Stomach (tissue), 9 donors: Measurements from ENCODE around the gene ZNF311. TPM values are rescaled to one million over a fixed set of nuclear protein-coding genes. Genes with fewer than 3 reads are reported as not detected.

Experiments
- DNase-seq, 2 donors: peaks; one replicate each; pipeline versions ENCODE4 v3.0.0 to v3.0.0-alpha.2; 2013 to 2019
- H3K27ac ChIP-seq, 5 donors: fragments of 200-600 bp in 4 of 5; sonication (generic) in 4 of 5; one replicate each; pipeline ENCODE4 v1.5.1; 2013 to 2019; ENCODE audit warnings: mild to moderate bottlenecking in 1 of 5, moderate library complexity in 1 of 5
- H3K27me3 ChIP-seq, 3 donors: fragments of 200-600 bp; sonication (generic); one replicate each; pipeline ENCODE4 v1.5.1; 2017 to 2019; ENCODE audit warnings: mixed run types in 1 of 3
- H3K36me3 ChIP-seq, 4 donors: fragments of 200-600 bp; sonication (generic); 1 replicate in 3 of 4; 2 replicates in 1 of 4; pipeline ENCODE4 v1.5.1; 2016 to 2019
- H3K4me1 ChIP-seq, 4 donors: fragments of 200-600 bp; sonication (generic); one replicate each; pipeline ENCODE4 v1.5.1; 2016 to 2019
- H3K4me3 ChIP-seq, 4 donors: fragments of 200-600 bp; sonication (generic) in 3 of 4; one replicate each; pipeline ENCODE4 v1.5.1; 2016 to 2019; ENCODE audit warnings: mild to moderate bottlenecking in 1 of 4
- H3K9me3 ChIP-seq, 4 donors: fragments of 200-600 bp; sonication (generic); one replicate each; pipeline ENCODE4 v1.5.1; 2016 to 2019
- EP300 ChIP-seq: sonication (generic); formaldehyde crosslinking; IDR thresholded peaks from one replicate; pipeline ENCODE4 v1.6.1; 2017; ENCODE audit warnings: antibody characterized with exemption
- POLR2A ChIP-seq, 4 donors: fragments of 450-650 bp; IDR thresholded peaks; one replicate each; pipeline ENCODE4 v1.6.1; 2016; ENCODE audit warnings: antibody characterized with exemption in 4 of 4, control low read depth in 2 of 4, mild to moderate bottlenecking in 1 of 4, moderate library complexity in 1 of 4
- POLR2AphosphoS5 ChIP-seq, 3 donors: sonication (generic); formaldehyde crosslinking; IDR thresholded peaks; one replicate each; pipeline ENCODE4 v1.6.1; 2016; ENCODE audit warnings: antibody characterized with exemption in 3 of 3
- WGBS, 5 donors: extraction: QIAGEN DNeasy Blood & Tissue Kit in 3 of 5; methylation state at CpG; one replicate each; pipeline versions ENCODE4 v1.1.5 to v1.1.7; 2013 to 2018; 5-methylcytosine and 5-hydroxymethylcytosine counted together
- intact Hi-C: fragments of 100-400 bp; cut with DNase I; formaldehyde crosslinking; loops from one replicate; pipeline ENCODE4 v1.15.1; 2023; ENCODE audit warnings: low total_unique reads
- polyA plus RNA-seq, 3 donors: library from polyadenylated mRNA; stranded (reverse); fragments of 200-250 nt; gene quantifications; one replicate each; pipeline ENCODE4 v1.2.3, GENCODE V29; 2013
- small RNA-seq, 4 donors: library from RNA; depleted of rRNA; stranded (forward); fragments of <200 nt; gene quantifications; one replicate each; pipeline ENCODE3, GENCODE V24; 2016
- total RNA-seq, 5 donors: library from RNA; depleted of rRNA; stranded (reverse); fragments of >200 nt; gene quantifications; one replicate each; pipeline versions ENCODE4 v1.1.0 to v1.2.3, GENCODE V29; 2014 to 2016
- TF ChIP-seq, protein P1 (sequence below), 7 experiments: fragments of 450-650 bp in 4 of 7; fragments of 200-600 bp in 3 of 7; sonication (generic) in 3 of 7; IDR thresholded peaks; one replicate each; pipeline ENCODE4 v1.5.1; 2016 to 2019; ENCODE audit warnings: antibody characterized with exemption in 7 of 7, control low read depth in 2 of 7, mild to moderate bottlenecking in 1 of 7
- donor health status: healthy with polysubstance abuse.
- donor health status: Bipolar disorder and iron deficiency.
- donor health status: healthy.

Gene ZNF311
- total and polyA plus RNA-seq, 8 donors = 0.50 to 6.7 (median 0.73) TPM; not detected in 1

DNA sequence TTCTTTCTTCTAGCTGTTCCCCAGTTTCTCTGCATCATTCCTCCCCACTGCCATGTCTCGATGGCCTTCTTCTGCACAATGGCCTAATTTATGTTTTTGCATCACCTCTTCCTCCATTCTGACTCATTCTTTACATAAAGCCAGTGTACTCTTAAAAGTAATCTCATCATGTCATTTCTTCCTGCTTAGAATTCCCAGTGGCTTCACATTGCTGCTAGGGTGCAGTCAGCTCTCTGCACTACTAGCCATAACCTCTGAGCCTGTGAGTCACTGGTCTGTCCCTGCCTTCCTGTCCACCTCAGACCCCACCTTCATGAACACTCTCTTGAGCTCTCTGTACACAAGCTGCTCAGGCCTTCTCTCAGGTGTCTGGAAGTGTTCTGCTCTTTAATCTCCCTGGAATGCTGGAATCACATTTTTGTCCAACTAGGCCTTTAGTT is 57.3 kb downstream of the ZNF311 start:
- intact Hi-C loops = no loop called here
- Histone ChIP-seq H3K9me3 (no peaks in the 10 kb centered on the region), H3K27me3 (no peaks in the 10 kb centered on the region), H3K4me3 (no peak overlapping the region), H3K36me3 (no peaks in the 10 kb centered on the region), H3K27ac (peak overlapping the region in 3 of 5 donors; percentile 19 to 36 (median 30)), H3K4me1 (peaks cover 0 to 17% (median 12%) of the 10 kb centered on the region in 4 donors)
- 56 to 87% (median 61%) methylated on average over 1 of the region's 1 CpG for WGBS, 5 donors
- TF ChIP-seq EP300 (no peak), POLR2A (IDR thresholded peaks at IDR 0.05) (no peak), POLR2AphosphoS5 (IDR thresholded peaks at IDR 0.05) (no peak)
- TF ChIP-seq, protein P1, sequence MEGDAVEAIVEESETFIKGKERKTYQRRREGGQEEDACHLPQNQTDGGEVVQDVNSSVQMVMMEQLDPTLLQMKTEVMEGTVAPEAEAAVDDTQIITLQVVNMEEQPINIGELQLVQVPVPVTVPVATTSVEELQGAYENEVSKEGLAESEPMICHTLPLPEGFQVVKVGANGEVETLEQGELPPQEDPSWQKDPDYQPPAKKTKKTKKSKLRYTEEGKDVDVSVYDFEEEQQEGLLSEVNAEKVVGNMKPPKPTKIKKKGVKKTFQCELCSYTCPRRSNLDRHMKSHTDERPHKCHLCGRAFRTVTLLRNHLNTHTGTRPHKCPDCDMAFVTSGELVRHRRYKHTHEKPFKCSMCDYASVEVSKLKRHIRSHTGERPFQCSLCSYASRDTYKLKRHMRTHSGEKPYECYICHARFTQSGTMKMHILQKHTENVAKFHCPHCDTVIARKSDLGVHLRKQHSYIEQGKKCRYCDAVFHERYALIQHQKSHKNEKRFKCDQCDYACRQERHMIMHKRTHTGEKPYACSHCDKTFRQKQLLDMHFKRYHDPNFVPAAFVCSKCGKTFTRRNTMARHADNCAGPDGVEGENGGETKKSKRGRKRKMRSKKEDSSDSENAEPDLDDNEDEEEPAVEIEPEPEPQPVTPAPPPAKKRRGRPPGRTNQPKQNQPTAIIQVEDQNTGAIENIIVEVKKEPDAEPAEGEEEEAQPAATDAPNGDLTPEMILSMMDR (IDR thresholded peaks at IDR 0.05) = no peak
- DNase-seq = peak in 1 of 2 donors; percentile 71

DNA sequence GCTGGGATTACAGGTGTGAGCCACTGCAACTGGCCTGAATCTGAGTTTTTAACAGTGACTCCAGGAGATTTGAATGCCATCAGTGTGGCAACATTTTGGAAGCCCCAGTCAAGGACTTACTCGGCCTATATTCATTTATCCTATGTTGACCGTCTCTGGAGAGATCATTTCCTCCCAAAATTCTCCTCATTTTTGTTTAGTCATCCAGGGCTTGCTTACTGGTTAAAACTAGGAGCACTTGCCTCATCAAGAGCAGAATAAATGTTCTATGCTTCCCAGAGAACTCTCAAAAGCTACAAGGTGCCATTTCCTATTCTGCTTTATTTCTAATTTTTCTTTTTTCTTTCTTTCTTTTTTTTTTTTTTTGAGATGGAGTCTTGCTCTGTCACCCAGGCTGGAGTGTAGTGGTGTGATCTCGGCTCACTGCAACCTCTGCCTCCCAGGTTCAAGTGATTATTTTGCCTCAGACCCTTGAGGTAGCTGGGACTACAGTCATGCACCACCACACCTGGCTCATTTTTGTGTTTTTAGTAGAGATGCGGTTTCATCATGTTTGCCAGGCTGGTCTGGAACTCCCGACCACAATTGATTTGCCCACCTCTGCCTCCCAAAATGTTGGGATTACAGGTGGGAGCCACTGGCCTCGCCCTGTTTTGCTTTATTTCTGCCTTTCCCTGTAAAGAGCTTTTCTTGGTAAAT is 57.9 kb downstream of the ZNF311 start:
- Histone ChIP-seq H3K9me3 (no peaks in the 10 kb centered on the region), H3K4me1 (peaks cover 0 to 21% (median 16%) of the 10 kb centered on the region in 4 donors), H3K27me3 (no peaks in the 10 kb centered on the region), H3K36me3 (no peaks in the 10 kb centered on the region), H3K27ac (peak overlapping the region in 1 of 5 donors; percentile 19), H3K4me3 (no peak overlapping the region)
- intact Hi-C loops = no loop called here
- DNase-seq = no peak
- WGBS, 5 donors = 77 to 85% (median 81%) methylated on average over 6 of the region's 6 CpGs
- TF ChIP-seq POLR2A (IDR thresholded peaks at IDR 0.05) (no peak), EP300 (no peak), POLR2AphosphoS5 (IDR thresholded peaks at IDR 0.05) (no peak)
- TF ChIP-seq, protein P1 (IDR thresholded peaks at IDR 0.05) = no peak

DNA sequence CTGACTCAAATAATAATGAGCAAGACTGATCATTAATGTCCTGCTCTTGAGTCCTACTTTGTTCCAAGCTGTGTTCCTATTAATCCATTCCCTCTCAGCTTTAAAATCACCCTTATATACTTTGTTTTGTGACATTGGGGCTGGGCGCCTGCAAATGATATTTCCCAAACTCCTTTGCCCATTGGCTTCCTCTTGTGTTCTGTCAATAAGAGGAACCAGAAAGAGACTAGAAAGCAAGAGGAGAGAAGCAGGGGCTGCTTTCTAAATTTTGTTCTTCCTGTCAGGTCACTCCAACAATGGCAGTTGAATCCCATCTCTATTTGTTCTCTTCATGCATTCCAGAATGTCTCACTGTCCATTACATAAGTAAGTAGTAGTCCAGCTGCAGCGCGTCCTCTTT is 59.8 kb downstream of the ZNF311 start:
- Histone ChIP-seq H3K36me3 (no peaks in the 10 kb centered on the region), H3K27me3 (no peaks in the 10 kb centered on the region), H3K4me3 (no peak overlapping the region), H3K27ac (no peak overlapping the region), H3K4me1 (peaks cover 4 to 39% (median 28%) of the 10 kb centered on the region in 4 donors), H3K9me3 (no peaks in the 10 kb centered on the region)
- DNase-seq = no peak
- intact Hi-C loops = no loop called here
- TF ChIP-seq EP300 (no peak), POLR2A (IDR thresholded peaks at IDR 0.05) (no peak)
- TF ChIP-seq, protein P1 (IDR thresholded peaks at IDR 0.05) = no peak
- 81 to 93% (median 90%) methylated on average over 3 of the region's 3 CpGs for WGBS, 5 donors

Small RNA genes within 50 kb of the gene (small RNA-seq; reads per million reads assigned to genes)
- gene RN7SL471P = 0 to 1.1 (median 0) reads per million in 4 donors

Other genes starting within 250 kb of the ZNF311 start
- gene TRIM27, start 81.3 kb downstream of the ZNF311 start, total RNA-seq = 100 to 1,000 TPM in 1 of 5 donors, 10 to 100 TPM in 4; 59.1 to 102 (median 77.7) TPM
- 10 to 100 TPM; 24.2 to 33.5 (median 31.6) TPM for gene TRIM27, start 81.3 kb downstream of the ZNF311 start, polyA plus RNA-seq
- gene OR2W1, start 39.9 kb upstream of the ZNF311 start, total RNA-seq = not detected
- not detected for gene OR2W1, start 39.9 kb upstream of the ZNF311 start, polyA plus RNA-seq
- not detected for gene OR2B3, start 82.0 kb upstream of the ZNF311 start, total RNA-seq
- gene OR2B3, start 82.0 kb upstream of the ZNF311 start, polyA plus RNA-seq = not detected
- gene OR2J1, start 94.2 kb upstream of the ZNF311 start, total RNA-seq = not detected
- gene OR2J1, start 94.2 kb upstream of the ZNF311 start, polyA plus RNA-seq = not detected
- gene OR2J3, start 102.7 kb upstream of the ZNF311 start, total RNA-seq = not detected
- not detected for gene OR2J3, start 102.7 kb upstream of the ZNF311 start, polyA plus RNA-seq
- not detected for gene OR2J2, start 165.6 kb upstream of the ZNF311 start, total RNA-seq
- not detected for gene OR2J2, start 165.6 kb upstream of the ZNF311 start, polyA plus RNA-seq